Measurements from ENCODE around the gene TMEM100.

DNA sequence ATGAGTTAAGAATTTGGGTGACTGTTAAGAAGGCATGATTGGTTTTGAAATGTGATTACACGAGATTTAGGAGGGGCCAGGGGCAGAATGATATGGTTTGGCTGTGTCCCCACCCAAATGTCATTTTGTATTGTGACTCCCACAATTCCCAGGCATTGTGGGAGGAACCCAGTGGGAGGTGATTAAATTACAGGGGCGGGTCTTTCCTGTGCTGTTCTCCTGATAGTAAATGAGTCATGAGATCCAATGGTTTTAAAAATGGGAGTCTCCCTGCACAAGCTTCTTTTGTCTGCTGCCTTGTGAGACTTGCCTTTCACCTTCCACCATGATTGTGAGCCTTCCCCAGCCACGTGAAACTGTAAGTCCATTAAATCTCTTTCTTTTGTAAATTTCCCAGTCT, 34.6 kb downstream of the TMEM100 start:
- no peak for TF ChIP-seq POU5F1 (IDR thresholded peaks at IDR 0.05; ENCODE audit: low read depth, low read length)
- no peak for TF ChIP-seq MAX (IDR thresholded peaks at IDR 0.05)
- TF ChIP-seq TAF1 (IDR thresholded peaks at IDR 0.05; ENCODE audit: low read depth, low read length): no peak
- TF ChIP-seq CTCF (IDR thresholded peaks at IDR 0.05; ENCODE audit: control extremely low read depth in 1 of 3, insufficient read depth in 1 of 3, low read depth in 1 of 3, low read length in 3 of 3): no peak
- no peak for TF ChIP-seq SAP30 (IDR thresholded peaks at IDR 0.05; ENCODE audit: insufficient read depth, insufficient replicate concordance, low read length)
- no peak for TF ChIP-seq EZH2 (IDR thresholded peaks at IDR 0.05; ENCODE audit: low read depth, low read length, severe bottlenecking)

All from H1 (cell line).